Camera-type eye (tissue), 1 donor: ENCODE data around the gene STPG2. TPM values are rescaled to one million over a fixed set of nuclear protein-coding genes. Genes with fewer than 3 reads are reported as not detected.

Experiments used
- total RNA-seq: library from RNA; depleted of rRNA; stranded (reverse); fragments of >200 nt; gene quantifications from one replicate; pipeline ENCODE4 v1.2.3, GENCODE V29; 2014

STPG2 gene
- 1.2 TPM for total RNA-seq

GRCh38 chr4:98143001-98143899, at the start of gene STPG2:
STPG2 (minus strand) TSS chr4:98143476.

Other genes starting within 250 kb of the STPG2 start
- gene RAP1GDS1, start 117.9 kb upstream of the STPG2 start, total RNA-seq, result 65.1 TPM